ENCODE measurements around the gene TEX38. TPM values are rescaled to one million over a fixed set of nuclear protein-coding genes. Genes with fewer than 3 reads are reported as not detected.

The TEX38 gene
- total RNA-seq, 2 donors from 2014 or later: 0.55 TPM; not detected in 1

DNA sequence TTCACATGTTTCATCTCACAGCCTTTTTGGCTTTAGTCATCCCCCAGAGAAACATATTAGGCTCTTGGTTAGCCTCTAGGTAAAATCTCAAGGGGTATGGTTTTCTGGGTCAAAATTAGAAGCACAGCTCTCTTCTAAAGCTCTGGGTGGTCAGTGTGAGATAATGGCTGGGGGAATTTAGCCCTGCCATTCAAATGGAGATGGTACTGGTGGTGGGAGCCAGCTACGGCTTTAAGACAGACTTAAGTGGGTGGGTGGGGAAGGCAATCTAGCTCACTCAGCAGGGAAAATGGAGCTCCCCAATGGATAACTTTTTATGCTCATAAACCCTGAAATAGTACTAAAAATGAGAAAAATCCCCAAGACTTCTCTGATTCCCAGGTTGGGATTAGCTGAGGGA is 5.7 kb downstream of the TEX38 start:
- Histone ChIP-seq H3K9ac (ENCODE audit: extremely low read depth, low read length, poor library complexity, severe bottlenecking) (no peak overlapping the region), H3K27ac (ENCODE audit: low read depth, low read length) (no peak overlapping the region), H3K4me3 (ENCODE audit: low read length) (no peak overlapping the region), H3K36me3 (ENCODE audit: control insufficient read depth, insufficient read depth, low read length) (peaks cover 88% of the 10 kb centered on the region), H3K9me3 (ENCODE audit: control insufficient read depth, low read length) (no peaks in the 10 kb centered on the region), H3K4me1 (ENCODE audit: control insufficient read depth, insufficient read depth, low read length) (peaks cover 4% of the 10 kb centered on the region), H3K27me3 (ENCODE audit: control insufficient read depth, insufficient read depth, low read length, poor library complexity, severe bottlenecking) (no peaks in the 10 kb centered on the region)
- Mint-ChIP-seq H3K27ac (peak overlapping the region; percentile 41), H3K27me3 (ENCODE audit: insufficient read depth) (no peaks in the 10 kb centered on the region), H3K36me3 (ENCODE audit: low read depth) (peaks cover 64% of the 10 kb centered on the region), H3K4me3 (no peak overlapping the region), H3K4me1 (peaks cover 20% of the 10 kb centered on the region), H3K9me3 (no peaks in the 10 kb centered on the region)
- DNase-seq: no peak
- 94% methylated on average over 1 of the region's 1 CpG; no CpG with 5 or more reads in 1 of the 2 experiments for WGBS, 2 experiments (ENCODE audit: insufficient coverage in 1 of 2, insufficient read length in 1 of 2)
- TF ChIP-seq, protein P1, sequence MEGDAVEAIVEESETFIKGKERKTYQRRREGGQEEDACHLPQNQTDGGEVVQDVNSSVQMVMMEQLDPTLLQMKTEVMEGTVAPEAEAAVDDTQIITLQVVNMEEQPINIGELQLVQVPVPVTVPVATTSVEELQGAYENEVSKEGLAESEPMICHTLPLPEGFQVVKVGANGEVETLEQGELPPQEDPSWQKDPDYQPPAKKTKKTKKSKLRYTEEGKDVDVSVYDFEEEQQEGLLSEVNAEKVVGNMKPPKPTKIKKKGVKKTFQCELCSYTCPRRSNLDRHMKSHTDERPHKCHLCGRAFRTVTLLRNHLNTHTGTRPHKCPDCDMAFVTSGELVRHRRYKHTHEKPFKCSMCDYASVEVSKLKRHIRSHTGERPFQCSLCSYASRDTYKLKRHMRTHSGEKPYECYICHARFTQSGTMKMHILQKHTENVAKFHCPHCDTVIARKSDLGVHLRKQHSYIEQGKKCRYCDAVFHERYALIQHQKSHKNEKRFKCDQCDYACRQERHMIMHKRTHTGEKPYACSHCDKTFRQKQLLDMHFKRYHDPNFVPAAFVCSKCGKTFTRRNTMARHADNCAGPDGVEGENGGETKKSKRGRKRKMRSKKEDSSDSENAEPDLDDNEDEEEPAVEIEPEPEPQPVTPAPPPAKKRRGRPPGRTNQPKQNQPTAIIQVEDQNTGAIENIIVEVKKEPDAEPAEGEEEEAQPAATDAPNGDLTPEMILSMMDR (conservative IDR thresholded peaks at IDR 0.05): no peak

DNA sequence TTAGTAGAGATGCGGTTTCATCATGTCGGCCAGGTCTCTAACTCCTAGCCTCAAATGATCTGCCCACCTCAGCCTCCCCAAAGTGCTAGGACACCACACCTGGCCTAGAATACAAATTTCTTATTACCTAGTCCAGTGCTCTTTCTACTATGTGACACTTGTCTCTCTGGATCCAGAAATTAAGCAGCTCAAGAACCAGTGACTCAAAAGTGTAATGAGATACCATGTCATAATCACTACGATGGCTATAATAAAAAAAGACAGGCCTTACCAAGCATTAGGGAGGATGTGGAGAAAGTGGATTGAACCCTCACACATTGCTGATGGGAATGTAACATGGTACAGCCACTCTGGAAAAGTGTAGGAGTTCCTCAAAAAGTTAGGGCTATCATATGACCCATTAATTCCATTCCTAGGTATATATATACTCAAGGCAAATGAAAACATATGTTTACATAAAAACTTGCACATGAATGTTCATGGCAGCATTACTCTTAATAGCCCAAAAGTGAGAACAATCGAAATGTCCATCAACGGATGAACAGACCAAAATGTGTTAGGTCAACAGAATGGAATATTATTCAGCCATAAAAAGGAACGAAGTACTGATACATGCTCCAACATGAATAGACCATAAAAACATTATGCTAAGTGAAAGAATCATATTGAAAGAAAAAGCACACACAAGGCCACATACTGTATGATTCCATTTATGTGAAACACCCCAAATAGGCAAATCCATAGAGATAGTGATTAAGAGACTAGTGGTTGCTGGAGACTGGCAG is 8.3 kb downstream of the TEX38 start:
- Mint-ChIP-seq H3K9me3 (no peaks in the 10 kb centered on the region), H3K36me3 (ENCODE audit: low read depth) (peaks cover 83% of the 10 kb centered on the region), H3K4me1 (peaks cover 8% of the 10 kb centered on the region), H3K4me3 (no peak overlapping the region), H3K27me3 (ENCODE audit: insufficient read depth) (no peaks in the 10 kb centered on the region), H3K27ac (no peak overlapping the region)
- Histone ChIP-seq H3K4me1 (ENCODE audit: control insufficient read depth, insufficient read depth, low read length) (no peaks in the 10 kb centered on the region), H3K27ac (ENCODE audit: low read depth, low read length) (no peak overlapping the region), H3K27me3 (ENCODE audit: control insufficient read depth, insufficient read depth, low read length, poor library complexity, severe bottlenecking) (no peaks in the 10 kb centered on the region), H3K9me3 (ENCODE audit: control insufficient read depth, low read length) (no peaks in the 10 kb centered on the region), H3K9ac (ENCODE audit: extremely low read depth, low read length, poor library complexity, severe bottlenecking) (no peak overlapping the region), H3K36me3 (ENCODE audit: control insufficient read depth, insufficient read depth, low read length) (peaks cover 96% of the 10 kb centered on the region), H3K4me3 (ENCODE audit: low read length) (no peak overlapping the region)
- TF ChIP-seq, protein P1 (conservative IDR thresholded peaks at IDR 0.05): no peak
- 97 to 99% methylated on average over 5 to 6 of the region's 6 CpGs for WGBS, 2 experiments (ENCODE audit: insufficient coverage in 1 of 2, insufficient read length in 1 of 2)
- DNase-seq: no peak

DNA sequence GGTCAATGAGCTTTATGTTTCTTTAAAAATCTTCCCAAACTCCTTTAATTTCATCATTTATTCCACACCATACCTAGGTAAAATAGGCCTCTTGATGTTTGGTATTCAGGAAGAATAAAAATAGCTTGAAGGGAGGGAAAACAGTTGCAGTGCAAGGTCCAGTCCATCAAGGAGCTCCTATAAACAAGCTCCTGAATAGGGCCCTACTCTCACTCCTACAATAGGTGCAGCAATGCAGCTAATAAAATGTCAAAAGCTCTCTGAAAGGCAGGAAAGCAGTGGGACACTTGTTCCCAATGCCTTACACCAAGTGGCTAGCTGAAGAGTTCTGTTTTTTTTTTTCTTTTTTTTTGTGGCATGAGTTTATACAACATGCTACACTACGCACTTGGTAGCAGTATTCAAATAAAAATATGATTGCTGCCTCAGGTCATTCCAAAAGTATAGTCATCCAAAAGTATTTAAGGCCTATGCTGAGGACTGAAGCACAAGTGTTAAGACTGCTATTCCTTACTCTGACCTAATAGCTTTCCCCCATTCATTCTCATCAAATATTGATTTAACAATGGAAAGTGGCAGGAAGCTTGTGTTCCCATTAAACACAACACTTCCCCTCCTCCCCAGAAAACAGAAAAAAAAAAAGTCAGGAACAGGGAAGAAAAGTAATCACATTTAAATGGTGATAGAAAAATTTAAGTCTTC is 9.8 kb downstream of the TEX38 start:
- no peak overlapping the region for H3K27ac Mint-ChIP-seq
- TF ChIP-seq, protein P1 (conservative IDR thresholded peaks at IDR 0.05): no peak
- no peaks in the 10 kb centered on the region for H3K9me3 ChIP-seq (ENCODE audit: control insufficient read depth, low read length)
- H3K4me1 ChIP-seq (ENCODE audit: control insufficient read depth, insufficient read depth, low read length): no peaks in the 10 kb centered on the region
- peaks cover 96% of the 10 kb centered on the region for H3K36me3 ChIP-seq (ENCODE audit: control insufficient read depth, insufficient read depth, low read length)
- H3K4me3 Mint-ChIP-seq: no peak overlapping the region
- no peaks in the 10 kb centered on the region for H3K9me3 Mint-ChIP-seq
- no peak overlapping the region for H3K4me3 ChIP-seq (ENCODE audit: low read length)
- peaks cover 15% of the 10 kb centered on the region for H3K4me1 Mint-ChIP-seq
- no peak for DNase-seq
- no peaks in the 10 kb centered on the region for H3K27me3 ChIP-seq (ENCODE audit: control insufficient read depth, insufficient read depth, low read length, poor library complexity, severe bottlenecking)
- peaks cover 84% of the 10 kb centered on the region for H3K36me3 Mint-ChIP-seq (ENCODE audit: low read depth)
- WGBS, 2 experiments (ENCODE audit: insufficient coverage in 1 of 2, insufficient read length in 1 of 2): 89% methylated on average over 1 of the region's 1 CpG; no CpG with 5 or more reads in 1 of the 2 experiments
- no peaks in the 10 kb centered on the region for H3K27me3 Mint-ChIP-seq (ENCODE audit: insufficient read depth)
- no peak overlapping the region for H3K9ac ChIP-seq (ENCODE audit: extremely low read depth, low read length, poor library complexity, severe bottlenecking)
- H3K27ac ChIP-seq (ENCODE audit: low read depth, low read length): no peak overlapping the region
